NCI-H524 treated with DMSO at 0.1 percent for 48 hours (cell line): ENCODE measurements around the gene ZC3H12A.

Source experiments
- DNase-seq: peaks from one replicate; lab custom pipeline; 2025; lab: John Stamatoyannopoulos, UW

The ZC3H12A gene

DNA sequence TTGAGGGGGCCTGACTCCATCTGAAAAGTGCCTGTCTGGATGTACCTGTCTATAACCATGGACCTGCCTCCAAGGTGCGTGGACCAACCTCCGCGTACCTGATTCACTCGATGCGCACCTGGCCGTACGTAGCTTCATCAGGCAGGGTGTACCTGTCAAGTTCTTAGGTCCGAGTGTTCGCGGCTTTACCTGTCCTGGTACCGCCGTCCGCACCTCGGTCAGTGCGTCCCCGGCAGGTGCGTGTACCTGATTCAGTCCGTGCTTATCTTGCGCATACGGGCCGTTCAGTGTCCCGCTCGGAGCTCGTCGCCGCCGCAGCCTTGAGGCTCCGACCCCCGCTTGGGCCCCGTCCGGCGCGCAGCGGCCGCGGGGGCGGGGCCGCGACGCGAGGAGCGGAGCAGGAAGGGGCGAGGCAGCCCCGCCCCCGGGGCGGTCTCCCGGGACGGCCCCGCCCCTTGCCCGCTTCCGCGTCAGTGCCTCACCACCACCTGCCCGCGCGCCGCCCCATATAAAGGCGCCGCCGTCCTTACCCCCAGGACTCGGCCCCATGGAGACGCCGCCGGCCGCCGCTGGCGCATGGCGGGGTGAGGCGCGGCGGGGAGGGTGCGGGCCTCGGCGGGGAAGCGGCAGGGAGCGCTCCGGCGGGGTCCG is at the start of gene ZC3H12A:
Gene ZC3H12A, plus strand, starts transcription at position 535 of the 651 bp plus-strand sequence. CDS start 917 bp downstream, outside the sequence.
- no peak for DNase-seq

DNA sequence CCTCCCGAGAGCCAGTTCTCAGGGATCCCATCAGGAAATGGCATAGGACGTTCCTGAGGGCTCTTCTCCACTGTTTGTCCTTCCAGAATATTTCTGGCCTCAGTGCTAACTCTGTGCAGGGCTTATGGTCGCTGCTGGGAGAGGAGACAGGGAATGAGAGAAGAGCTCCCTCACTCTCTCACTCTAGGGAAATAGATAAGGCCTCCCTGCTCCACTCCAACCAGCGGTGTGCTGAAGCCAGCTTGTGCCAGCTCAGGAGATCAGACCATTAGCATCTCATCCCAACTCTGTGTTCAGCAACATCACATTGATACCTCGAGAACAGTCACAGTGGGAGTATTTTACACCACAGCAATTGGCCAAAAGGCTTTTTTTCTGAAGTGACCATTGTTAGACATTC is 49.2 kb upstream of the ZC3H12A start:
- DNase-seq: no peak

DNA sequence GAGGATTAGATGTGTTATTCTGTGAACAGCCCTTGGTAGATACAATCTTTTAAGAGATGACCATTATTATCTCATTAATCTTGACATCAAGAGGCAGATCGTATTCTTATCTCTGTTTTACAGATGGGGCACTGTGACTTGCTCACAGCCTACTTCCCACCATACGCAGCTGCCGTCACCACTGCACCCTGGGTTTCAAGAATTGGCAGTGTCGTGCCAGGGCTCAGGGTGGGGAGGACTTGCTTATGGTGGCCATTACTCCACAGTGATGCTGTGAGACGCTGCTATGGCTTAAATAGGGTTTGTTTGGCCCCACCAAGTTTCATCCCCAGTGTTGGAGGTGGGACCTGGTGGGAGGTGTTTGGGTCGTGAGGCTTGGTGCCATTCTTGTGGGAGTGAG is 45.4 kb upstream of the ZC3H12A start:
- no peak for DNase-seq

DNA sequence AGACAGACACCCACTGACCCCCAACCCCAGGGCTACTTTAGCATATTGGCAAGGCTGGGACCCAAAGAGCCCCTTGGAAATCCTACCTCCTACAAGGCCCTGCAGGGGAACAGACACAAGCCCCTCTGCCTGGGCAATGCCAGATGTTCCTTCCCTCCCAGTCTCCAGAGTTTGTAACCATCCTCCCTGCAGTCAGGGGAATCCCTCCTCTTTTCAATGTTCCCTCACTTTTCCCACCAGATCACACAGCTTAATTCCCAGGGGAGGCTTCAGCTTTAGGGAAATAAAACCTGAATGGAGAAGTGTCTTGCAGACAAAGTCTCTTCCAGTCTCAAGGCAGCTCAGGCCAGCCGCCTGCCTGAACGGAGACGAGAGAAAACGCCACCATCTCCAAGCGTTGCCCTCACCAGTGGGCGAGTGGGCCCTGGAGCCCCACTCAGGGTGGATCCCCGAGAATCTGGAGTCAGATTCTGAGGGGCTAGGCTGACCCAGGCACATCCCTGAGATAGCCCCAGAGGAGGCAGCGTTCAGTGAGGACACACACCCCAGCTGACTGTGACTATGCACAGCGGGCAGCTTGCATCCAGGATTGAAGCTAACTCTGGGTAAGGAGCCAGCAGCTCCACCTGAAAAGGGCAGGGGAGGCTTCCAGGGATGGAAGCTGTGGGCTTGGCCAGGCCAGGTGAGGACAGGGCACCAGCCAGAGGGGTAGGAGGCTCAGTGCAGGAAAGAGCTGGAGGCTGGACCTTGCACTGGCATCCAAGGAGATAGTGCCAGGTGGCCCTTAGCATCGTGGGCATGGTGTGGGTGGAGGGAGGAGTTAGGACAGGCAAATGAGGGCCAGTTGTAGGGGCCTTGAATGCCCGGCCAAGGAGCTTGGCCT is 44.0 kb upstream of the ZC3H12A start:
- no peak for DNase-seq

DNA sequence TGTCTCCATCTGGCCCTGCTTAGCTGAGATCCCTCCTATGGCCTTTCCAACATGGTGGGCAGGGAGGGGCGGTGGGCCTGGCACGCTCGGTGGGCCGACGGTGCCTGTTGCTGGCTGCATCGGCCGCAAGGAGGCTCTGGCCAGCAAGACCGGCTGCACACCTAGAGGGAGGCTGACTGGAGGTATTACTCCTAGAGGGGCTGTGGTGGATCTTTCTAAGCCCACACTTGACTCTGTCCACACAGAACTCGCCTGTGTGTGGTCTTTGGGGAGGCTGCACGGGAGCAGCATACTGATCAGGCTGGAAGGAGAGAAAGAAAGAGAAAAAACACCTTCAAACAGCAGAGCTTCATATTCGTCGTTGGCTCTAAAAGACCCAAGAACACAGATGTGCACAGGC is 41.7 kb upstream of the ZC3H12A start:
- DNase-seq: no peak

DNA sequence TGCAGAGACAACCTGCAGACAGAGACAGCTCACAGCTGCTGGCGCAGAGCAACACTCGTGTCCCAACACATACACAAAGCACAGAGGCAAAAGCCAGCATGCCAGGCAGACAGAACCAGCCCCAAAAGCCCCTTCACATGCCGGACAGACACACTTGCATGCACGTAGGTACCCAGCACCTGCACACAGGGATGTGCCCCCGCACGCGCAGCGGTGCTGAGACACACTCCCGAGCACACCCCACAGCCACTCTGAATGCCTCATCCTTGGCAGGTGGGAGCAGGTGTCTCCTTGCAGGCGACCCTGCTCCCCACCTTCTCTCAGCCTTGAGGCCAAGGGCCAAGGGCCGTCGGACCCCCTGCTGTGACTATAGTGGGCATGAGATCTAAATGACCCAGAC is 41.2 kb upstream of the ZC3H12A start:
- DNase-seq: no peak

DNA sequence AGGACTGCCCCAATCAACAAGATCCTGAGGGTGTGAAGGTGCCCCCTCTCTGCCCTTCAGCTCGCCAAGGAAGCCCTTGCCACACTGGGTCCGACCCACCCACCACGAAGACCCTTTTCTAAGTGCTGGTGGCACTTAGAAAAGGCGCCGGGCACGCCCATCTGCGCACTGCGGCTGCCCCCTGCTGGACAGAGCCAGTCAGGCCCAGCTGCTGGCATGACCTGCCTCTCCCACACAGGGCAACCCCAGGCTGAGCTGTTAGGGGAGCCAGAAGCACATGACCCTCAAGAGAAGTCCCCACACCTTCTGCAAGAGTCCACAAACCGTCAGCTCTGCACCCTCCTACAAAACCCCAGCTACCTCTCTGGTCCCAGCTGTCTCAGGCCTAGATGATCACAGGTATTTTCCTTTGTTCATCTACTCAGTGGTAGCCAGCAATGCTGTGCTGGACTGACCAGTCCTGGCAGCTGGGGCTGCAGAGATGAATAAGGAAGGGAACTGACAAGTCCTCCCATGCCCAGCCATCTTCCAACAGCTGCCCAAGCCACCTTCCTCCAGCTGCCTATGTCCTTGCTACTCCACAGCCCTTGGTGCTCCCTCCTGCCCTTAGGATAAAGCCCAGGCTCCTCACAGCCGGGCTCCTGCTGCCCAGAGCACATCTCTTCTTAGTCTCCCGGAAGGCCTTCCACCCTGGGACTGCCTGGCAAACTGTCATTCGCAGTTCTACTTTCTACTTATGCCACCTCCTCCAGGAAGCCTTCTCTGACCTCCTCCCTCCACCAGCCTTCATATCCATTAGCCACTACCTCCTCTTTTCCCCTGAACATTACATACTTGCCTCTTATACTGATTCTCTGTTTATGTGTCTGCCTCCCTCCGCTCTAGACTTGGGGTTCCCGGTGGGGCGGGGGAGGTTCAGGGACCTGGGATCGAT is 39.8 kb upstream of the ZC3H12A start:
- no peak for DNase-seq

DNA sequence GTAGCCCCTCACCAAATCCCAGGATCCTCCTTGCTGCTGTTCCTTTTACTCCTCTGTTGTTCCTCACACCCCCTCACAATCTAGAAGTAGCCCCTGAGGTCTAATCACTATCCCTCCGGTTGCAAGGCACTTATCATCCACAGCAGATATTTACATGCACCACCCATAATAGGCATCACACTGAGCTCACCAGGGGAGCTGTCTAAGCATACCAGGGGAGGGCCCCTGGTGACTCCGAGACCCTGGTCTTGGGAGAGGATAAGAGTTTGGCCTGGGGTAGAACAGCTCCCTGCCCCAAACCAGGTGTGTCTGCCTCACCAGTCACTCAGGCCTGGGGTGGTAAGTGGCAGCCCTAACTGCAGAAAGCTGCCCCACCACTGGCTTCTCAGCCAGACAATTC is 37.3 kb upstream of the ZC3H12A start:
- no peak for DNase-seq

DNA sequence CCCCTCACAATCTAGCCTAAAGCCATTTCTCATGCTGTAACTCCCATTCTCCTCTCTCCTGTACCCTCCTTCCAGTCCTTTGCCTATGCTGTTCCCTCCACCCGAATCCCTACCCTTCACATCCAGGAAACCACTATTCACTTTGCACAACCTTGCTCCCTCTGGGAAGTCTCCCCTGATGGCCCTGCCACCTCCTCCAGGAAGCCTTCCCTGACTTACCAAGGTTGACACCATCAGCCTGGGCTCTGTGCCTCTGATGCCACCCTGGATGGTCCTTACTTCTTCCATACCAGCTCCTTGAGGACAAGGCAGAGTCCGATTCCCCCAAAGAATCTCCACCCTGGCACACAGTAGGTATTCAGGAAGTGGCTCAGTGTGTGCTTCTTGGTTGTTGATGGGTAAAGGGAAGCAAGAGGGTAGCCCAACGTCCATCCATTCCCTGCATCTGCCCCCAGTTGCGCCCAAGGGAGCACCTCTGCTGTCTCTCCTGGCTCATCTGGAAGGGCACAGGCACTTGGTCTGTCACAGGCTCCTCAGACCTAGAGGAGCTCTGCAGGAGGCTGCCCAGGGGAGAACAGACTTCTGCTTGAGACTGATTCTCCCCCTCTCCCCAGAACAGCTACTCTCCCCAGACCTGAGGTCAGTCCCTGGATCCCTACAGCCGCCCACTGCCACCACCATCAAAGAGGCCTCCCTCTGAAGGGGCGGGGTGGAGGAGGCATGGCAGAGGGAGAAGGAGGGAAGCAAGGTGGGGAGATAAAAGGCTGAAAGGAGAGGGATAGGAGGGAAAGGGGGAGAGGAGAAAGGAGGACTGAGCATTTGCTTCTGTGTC is 36.1 kb upstream of the ZC3H12A start:
- no peak for DNase-seq

DNA sequence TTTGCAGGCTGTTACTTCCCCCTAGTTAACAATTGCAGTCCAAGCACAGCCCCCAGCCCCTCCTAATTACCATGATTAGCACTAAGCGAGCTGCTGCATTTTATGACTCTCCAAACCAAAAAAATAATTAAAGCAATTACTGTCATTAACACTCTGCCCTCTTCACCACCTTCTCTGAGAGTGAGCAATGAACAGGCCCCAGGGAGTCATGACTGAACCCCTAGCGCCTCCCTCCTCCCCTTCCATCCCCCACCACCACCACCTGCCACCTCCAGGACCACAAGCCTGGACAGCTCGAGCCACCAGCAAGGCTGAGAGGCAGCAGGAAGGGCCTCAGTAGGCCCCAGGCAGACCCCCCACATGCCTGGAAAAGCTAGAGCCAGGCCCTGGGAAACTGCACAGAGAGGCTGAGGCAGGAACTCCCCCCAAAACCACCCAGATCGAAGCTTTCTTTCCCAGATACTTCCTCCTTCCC is 35.5 kb upstream of the ZC3H12A start:
- no peak for DNase-seq

DNA sequence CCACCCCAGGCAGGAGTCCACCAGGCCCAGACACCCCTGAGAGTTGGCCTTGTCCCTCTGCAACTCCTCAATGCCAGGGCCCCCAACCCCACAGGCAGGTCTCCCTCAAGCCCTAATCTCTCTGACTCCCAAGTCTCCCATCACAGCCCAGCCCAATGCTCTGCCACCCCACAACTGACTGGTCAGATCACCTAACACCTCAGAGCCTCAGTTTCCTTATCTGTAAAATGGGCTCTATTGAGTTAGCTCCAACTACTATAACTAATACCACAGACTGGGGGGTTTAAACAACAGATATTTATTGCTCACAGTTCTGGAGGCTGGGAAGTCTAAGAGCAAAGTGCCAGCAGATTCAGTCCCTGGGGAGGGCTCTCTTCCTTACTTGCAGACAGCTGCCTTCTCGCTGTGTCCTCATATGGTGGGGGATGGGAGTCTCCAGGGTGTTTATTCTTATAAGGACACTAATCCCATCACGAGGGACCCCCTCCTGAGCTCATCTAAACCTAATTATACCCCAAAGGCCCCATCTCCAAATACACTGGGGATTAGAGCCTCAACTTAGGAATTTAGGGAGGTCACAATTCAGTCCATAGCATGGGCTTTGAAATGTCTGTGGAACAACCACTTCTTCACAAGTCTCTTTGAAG is 34.9 kb upstream of the ZC3H12A start:
- DNase-seq: no peak

DNA sequence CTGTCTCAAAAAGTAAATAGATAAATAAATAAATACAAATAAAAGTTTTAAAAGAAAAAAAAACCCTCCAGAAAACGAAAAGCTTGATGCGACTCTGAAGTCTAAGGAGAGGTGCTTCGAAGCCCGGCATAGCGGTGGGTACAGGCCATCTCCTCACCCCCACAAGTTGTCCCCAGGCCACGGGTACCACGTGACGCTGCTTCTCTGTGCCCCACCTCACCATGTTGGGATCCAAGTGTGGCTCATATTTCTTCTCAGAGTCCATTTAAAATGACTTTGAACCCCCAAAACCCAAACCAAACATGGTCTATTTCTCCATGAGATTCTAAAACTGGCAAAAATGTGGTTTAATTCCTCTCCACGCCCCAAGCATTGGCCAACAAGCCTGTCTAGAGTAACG is 32.9 kb upstream of the ZC3H12A start:
- no peak for DNase-seq

DNA sequence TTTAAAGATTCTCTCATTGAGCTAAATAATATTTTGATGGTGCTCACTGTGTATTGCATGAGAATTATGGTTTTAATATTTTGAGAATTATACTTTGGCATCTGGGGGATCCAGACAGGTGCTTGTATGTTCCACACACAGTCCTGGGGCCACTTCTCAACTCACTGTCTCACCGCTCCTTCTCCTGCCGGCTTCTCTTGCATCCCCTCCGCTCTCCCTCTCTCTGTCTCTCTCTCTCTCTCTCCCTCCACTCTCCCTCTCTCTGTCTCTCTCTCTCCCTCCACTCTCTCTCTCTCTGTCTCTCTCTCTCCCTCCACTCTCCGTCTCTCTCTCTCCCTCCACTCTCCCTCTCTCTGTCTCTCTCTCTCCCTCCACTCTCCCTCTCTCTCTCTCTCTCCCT is 32.2 kb upstream of the ZC3H12A start:
- no peak for DNase-seq

DNA sequence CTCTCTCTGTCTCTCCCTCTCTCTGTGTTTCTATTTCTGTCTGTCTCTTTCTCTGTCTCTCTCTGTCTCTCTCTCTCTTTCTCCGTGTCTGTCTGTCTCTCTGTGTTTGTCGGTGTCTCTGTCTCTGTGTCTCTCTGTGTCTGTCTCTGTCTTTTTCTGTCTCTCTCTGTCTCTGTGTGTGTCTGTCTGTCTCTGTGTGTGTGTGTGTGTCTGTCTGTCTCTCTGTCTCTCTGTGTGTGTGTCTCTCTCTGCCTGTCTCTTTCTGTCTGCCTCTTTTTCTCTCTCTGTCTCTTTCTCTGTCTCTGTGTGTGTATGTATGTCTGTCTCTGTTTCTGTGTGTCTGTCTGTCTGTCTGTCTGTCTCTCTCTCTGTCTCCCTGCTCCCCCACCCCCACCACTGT is 31.7 kb upstream of the ZC3H12A start:
- DNase-seq: no peak

DNA sequence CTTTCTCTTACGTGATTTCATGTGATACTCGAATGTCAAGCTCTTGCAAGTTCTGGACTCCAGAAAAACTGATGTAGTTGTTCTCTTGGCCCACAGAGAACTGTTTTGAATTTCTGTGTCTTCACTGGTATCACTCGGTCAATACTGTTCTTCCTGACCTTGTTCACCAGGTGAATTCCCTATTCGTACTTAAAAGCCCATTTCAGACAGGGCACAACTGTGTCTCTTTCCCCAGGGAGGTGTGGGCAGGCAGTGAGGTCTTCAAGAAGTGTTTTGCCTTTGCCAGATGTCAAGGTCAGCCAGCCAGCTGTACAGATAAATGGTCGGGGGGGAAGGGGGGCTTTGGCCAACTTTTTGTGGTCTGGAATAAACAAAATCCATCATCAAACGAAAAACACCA is 27.5 kb upstream of the ZC3H12A start:
- DNase-seq: no peak

DNA sequence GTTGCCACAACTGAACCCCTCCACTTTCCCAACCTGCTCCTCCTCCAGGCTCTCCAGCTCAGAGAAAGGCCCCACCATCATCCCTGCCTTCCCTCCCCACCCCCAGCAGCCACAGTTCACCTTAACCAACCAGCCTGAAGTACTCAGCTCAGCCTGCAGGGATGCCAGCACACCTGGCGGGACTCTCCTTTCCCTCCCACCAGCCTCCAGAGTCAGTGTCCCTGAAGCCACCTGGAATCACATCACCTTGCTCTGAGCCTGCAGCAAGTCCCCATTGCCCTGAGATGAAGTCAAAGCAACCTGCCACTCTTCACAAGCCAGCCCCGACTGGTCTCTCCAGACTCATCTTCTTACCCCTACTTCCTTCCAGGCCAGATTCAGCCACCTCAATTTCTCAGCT is 26.2 kb upstream of the ZC3H12A start:
- DNase-seq: no peak

DNA sequence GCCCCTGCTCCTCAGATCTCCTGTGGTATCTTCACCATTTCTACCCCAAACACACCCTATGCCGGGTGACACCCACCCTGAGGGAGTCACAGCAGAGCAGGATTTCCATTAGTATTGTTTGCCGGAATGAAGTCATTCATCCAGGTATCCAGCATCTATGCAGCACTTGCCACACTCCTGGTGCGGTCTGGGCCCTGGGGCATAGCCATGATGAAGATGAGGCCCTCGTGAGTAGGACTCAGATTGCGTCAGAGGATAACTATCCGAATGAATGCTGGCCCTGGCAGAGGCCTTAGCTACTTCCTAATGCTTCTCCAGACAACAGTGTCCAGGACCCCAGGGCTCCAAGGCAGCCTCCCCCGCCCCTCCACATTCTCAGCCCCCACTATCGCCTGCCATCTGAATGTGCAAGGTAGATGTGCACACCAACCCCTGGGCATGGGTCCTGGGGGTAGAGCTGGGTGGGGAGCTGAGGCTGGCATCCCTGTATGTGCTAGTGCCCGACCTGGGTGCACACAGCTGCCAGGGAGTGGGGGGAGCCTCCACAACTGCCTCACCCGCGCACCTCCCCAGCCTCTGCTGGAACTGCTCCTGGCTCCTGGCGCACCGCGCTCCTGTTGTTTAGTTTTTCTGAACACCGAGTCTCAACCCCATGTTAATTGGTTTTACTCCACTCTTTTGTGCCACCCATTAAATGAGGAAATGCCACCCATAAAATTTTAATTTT is 25.5 kb upstream of the ZC3H12A start:
- no peak for DNase-seq

DNA sequence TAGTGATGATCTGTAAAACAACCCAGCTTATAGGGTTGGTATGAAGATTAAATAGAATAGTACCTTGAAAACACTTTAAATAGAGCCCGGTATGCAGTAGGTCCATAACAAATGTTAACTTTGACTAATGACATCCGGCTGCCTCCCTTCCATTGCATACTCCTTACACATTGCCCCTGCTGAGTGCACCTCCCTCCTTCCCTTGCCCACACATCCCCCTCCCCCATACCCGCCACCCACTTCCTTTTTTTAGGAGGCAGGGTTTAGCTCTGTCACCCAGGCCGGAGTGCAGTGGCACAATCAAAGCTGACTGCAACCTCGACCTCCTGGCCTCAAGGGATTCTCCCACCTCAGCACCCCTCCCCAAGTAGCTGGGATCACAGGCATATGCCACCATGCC is 24.4 kb upstream of the ZC3H12A start:
- DNase-seq: no peak

DNA sequence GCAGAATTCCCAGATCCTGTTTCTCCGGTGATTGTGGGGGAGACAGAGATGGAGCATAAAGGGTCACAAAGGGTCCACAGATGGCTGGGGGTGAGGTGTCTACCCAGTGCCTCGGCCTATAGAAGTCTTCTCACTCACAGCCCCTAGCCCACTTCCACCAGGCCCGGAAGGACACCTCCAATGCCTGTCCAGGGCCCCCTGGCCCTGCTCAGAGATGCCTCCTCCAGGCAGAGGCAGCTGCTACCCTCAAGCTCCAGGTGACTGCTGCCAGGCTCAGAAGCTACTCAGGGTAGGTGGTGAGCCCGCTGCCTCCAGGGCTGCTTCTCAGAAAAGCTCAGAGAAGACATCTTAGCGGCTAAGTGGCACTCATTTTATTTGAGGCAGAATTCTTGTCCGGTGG is 22.0 kb upstream of the ZC3H12A start:
- DNase-seq: no peak

DNA sequence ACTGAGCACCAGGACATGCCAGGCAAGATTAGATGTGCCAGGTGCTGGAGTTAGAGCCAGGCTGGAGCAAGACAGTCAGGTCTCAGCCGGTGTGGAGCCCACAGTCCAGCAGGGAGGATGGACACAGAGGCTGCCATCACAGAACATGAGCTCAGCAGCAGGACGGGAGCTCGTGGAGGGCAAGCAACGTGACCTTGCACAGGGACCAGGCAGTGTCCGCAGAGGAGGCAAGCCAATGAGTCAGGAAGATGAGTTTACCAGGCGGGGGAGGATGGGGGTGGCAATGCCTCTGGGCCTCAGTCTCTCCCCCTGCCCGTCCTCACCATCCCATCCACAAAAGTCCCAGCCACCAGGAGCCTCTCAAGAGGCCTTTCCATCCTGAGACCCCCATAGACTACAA is 20.7 kb upstream of the ZC3H12A start:
- DNase-seq: no peak
